GM18907 (cell line): Measurements from ENCODE around the gene FBXL7.

ENCODE experiments used
- ATAC-seq: cut with Tn5 transposase; IDR thresholded peaks from one replicate; pipeline ENCODE4 v1.9.1; 2021; ENCODE audit warnings: mild to moderate bottlenecking, moderate library complexity; ENCODE audit not compliant: unreplicated experiment

The FBXL7 gene

GRCh38 chr5:15929611-15930263, 429.8 kb downstream of the FBXL7 start:
- no peak for ATAC-seq

DNA sequence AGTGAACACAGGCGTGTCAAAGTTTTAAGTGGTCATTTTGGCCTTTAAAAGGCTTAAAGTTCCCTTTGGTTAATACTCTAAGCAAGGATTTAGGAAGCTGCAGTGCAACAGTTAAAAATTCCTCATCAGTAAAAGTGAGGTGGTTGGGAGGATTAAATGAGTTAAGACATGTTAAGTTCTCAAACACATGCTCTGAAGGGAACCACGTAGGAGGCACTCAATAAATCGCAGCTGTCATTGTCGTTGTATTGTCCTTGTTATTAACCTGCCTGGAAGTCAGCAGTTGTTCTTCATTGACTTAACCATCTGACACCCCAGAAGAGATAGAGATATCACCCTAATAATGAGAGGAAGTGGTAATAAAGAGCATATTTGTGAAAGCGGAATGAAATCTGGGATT, 432.1 kb downstream of the FBXL7 start:
- no peak for ATAC-seq

DNA sequence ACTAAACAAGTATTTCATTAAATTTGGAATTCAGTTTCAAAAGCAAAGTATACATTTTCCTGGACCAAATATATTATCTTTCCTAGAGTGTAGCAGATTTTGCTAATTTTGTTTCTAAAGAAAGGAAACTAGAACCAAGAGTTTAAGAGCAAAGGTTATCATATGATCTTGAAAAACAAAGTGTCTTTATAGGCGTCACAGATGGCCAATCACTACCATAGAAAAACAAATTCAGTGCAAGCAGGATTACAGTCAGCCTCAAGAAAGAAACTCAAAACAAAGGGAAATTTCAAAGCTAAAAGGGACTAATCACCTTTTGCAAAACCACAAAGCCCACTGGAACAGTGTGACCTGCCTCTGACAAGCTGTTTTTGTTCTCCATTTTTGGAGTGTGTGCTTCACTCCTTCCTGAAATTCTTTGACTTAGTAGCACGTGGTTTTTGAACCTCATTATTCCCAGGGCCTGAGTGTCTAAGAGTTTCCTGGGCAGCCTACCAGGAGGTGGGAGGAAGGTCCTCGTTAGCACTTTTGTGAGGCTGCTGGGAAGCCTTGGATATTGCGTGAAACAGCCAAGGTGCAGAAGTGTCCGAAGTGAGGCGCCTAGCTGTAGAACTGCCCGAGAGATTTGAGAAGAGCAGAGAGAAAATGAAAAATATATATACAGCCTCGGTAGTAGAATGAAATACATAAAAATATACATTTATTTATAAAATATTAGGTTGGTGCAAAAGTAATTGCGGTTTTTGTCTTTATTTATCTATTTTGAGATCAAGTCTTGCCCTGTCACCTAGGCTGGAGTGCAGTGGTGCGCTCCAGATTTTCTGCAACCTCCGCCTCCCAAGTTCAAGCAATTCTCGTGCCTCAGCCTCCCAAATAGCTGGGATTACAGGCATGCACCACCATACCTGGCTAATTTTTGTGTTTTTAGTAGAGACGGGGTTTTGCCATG, 433.6 kb downstream of the FBXL7 start:
- ATAC-seq: no peak

DNA sequence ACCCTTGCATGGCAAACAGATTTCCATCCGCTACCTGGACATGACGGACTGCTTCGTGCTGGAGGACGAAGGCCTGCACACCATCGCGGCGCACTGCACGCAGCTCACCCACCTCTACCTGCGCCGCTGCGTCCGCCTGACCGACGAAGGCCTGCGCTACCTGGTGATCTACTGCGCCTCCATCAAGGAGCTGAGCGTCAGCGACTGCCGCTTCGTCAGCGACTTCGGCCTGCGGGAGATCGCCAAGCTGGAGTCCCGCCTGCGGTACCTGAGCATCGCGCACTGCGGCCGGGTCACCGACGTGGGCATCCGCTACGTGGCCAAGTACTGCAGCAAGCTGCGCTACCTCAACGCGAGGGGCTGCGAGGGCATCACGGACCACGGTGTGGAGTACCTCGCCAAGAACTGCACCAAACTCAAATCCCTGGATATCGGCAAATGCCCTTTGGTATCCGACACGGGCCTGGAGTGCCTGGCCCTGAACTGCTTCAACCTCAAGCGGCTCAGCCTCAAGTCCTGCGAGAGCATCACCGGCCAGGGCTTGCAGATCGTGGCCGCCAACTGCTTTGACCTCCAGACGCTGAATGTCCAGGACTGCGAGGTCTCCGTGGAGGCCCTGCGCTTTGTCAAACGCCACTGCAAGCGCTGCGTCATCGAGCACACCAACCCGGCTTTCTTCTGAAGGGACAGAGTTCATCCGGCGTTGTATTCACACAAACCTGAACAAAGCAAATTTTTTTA, 436.7 kb downstream of the FBXL7 start:
- no peak for ATAC-seq

DNA sequence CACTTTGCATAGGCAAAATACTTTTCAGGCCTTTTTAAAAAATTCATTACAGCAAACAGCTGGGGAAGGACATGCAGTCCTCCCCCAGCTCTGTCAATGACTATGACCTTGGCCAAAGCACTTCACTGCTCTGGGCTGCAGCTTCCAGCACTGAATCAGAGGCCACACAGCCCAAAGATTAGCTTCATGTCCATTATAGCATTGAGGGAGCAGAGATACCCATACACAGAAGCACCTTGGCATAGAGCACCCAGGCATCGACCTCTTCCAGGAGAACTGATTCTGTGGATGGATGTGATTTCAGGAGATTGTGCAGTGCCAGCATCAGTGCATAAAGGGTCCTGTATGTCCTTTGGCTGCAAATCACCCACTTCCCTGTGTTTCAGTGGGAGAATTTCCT, 437.7 kb downstream of the FBXL7 start:
- ATAC-seq: no peak

- ATAC-seq: no peak
Observed at GRCh38 chr5:15938186-15938585, 438.2 kb downstream of the FBXL7 start.

DNA sequence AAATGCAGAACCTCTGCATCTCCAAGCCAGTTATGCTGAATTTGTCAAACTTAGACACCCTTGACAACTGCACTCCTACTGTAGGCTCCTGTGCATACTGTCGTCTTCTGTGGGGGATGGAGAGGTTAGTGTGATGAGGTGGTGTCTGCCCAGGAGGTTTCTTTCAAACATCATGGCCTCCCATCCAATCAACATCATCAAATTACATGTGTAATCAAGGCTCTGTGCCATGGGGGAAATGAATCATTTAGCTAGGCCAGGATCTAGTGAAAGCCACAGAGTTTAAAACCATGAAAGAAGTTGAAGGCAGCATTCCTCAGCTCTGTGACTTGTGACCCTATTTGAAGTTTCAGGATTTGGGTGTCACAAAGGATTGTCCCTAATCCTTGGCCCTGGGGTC, 439.0 kb downstream of the FBXL7 start:
- no peak for ATAC-seq

- no peak for ATAC-seq
Observed at GRCh38 chr5:15940905-15941304, 440.9 kb downstream of the FBXL7 start.

GRCh38 chr5:15943487-15943886, 443.5 kb downstream of the FBXL7 start:
- no peak for ATAC-seq

- no peak for ATAC-seq
Observed at GRCh38 chr5:15946026-15946425, 446.0 kb downstream of the FBXL7 start.

- no peak for ATAC-seq
Observed at GRCh38 chr5:15948190-15948589, 448.2 kb downstream of the FBXL7 start.

GRCh38 chr5:15951126-15951525, 451.1 kb downstream of the FBXL7 start:
- ATAC-seq: no peak

GRCh38 chr5:15951550-15951949, 451.6 kb downstream of the FBXL7 start:
- ATAC-seq: no peak

DNA sequence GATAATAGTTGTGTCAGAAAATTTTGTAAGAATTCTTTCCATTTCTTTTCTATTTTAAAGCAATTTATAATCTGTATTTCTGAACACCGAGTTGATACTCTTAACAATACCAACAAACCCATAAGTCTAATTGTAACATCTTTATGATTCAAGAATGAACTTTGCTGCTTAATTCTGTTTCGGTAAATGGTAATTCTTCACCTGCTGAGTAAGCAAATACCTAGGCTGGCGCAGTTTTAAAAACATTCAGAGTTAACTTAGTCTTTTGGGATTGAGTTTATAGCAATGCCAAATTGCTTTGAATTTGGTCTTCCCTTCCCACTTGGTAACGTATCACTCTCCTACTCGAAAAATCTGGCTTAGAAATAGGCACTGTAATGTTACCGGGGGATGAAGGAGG, 456.6 kb downstream of the FBXL7 start:
- no peak for ATAC-seq

DNA sequence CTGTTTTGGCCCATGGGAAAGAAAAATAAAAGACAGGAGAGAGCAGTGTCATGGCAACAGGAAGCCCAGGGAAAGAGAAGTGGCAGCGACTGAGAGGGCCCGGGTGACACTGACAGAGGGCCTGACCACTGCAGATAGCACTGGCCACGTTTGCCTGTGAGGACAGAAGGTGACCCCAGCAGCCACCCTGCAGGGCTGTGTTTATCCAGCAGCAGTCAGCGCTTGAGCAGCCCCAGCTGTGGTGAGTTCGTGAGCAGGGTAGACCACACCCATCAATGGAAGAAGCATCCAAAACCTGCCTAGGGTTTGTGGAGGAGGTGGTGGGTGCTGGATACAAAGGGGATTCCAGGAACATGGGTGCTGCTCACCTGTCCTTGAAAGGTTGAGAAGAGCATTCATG, 457.1 kb downstream of the FBXL7 start:
- ATAC-seq: no peak

GRCh38 chr5:15959370-15960164, 459.6 kb downstream of the FBXL7 start:
- ATAC-seq: no peak

GRCh38 chr5:15966066-15966640, 466.2 kb downstream of the FBXL7 start:
- ATAC-seq: no peak

DNA sequence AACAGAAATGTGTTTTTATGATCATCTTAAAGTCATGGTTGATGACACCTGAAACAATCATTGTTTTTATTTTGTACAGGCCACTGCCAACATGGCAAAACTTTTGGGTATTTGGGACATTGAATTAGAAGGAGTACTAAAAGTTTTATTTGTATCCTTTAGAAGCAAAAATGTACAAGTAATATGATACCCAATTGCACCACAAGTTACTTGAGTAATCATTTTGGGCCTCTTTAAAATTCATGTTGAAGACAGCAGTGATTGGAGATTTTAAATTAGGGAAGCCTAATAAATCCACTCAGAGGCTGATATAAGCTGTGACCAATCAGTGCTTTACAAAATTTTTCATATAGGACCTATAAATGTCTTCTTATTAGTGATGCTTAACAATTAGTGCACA, 466.7 kb downstream of the FBXL7 start:
- no peak for ATAC-seq

GRCh38 chr5:15968993-15969392, 469.0 kb downstream of the FBXL7 start:
- ATAC-seq: no peak

DNA sequence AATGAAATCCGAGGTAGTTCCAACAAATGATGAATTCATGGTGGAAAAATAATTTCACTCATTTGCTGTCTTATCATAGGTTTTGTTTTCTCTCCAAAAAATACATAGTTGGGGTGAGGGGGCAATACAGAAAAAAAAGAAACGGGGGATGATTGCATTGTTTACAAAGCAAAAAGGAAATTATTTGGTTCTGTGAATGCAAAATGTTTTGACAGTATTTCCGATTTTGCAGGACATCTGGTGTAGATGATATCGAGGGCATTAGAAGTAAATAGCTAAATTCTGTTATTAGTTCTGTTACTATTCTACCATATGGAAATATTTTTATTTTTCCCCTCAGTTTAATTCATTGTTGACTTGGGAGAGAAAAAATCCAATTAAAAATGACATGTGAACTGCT, 477.9 kb downstream of the FBXL7 start:
- ATAC-seq: no peak
